C4-2B (cell line): ENCODE measurements around the gene OTOGL.

Source experiments
- H3K27ac ChIP-seq: fragments of 450-650 bp; 2 replicates; pipeline ENCODE4 v1.5.1; 2017
- CTCF ChIP-seq: fragments of 450-650 bp; conservative IDR thresholded peaks from 2 replicates; pipeline ENCODE4 v1.5.1; 2017; ENCODE audit warnings: mild to moderate bottlenecking
- ZFX ChIP-seq: fragments of 450-650 bp; IDR thresholded peaks from 2 replicates; pipeline ENCODE4 v1.6.1; 2017

Gene OTOGL

GRCh38 chr12:80401191-80401590 is 301.9 kb downstream of the OTOGL start:
- TF ChIP-seq ZFX (no peak), CTCF (no peak)

GRCh38 chr12:80404629-80405028 is 305.3 kb downstream of the OTOGL start:
- TF ChIP-seq CTCF (no peak), ZFX (no peak)
- H3K27ac ChIP-seq, result no peak overlapping the region

More at GRCh38 chr12:80401191-80401590, 301.9 kb downstream of the OTOGL start:
- no peak overlapping the region for H3K27ac ChIP-seq

GRCh38 chr12:80406253-80406652 is 306.9 kb downstream of the OTOGL start:
- no peak overlapping the region for H3K27ac ChIP-seq

GRCh38 chr12:80411787-80412186 is 312.4 kb downstream of the OTOGL start:
- no peak overlapping the region for H3K27ac ChIP-seq
- no peak for TF ChIP-seq CTCF
- no peak for TF ChIP-seq ZFX

More at GRCh38 chr12:80406253-80406652, 306.9 kb downstream of the OTOGL start:
- TF ChIP-seq CTCF, result no peak
- no peak for TF ChIP-seq ZFX

GRCh38 chr12:80412343-80412953 is 313.1 kb downstream of the OTOGL start:
- no peak overlapping the region for H3K27ac ChIP-seq

GRCh38 chr12:80413462-80413861 is 314.1 kb downstream of the OTOGL start:
- no peak overlapping the region; the same call in 1 of the 2 replicates for H3K27ac ChIP-seq
- no peak for TF ChIP-seq ZFX
- peak; percentile 57 for TF ChIP-seq CTCF

More at GRCh38 chr12:80412343-80412953, 313.1 kb downstream of the OTOGL start:
- TF ChIP-seq CTCF (peak; percentile 81), ZFX (no peak)

GRCh38 chr12:80415466-80415865 is 316.1 kb downstream of the OTOGL start:
- no peak for TF ChIP-seq ZFX
- no peak for TF ChIP-seq CTCF
- no peak overlapping the region for H3K27ac ChIP-seq
